Uterus (tissue), 4 donors: Measurements from ENCODE around the gene TMEM62. TPM values are rescaled to one million over a fixed set of nuclear protein-coding genes. Genes with fewer than 3 reads are reported as not detected.
"Not testable (repeated sequence)": the region's sequence is repeated elsewhere in the genome, so short reads cannot be mapped to it uniquely, and the experiment has no call there.

ENCODE experiments used
- DNase-seq, 2 donors: peaks; one replicate each; pipeline ENCODE4 v3.0.0-alpha.2; 2019 to 2020
- H3K27ac ChIP-seq, 2 donors: fragments of 200-600 bp; sonication (generic); 1 replicate in 1 of 2; 2 replicates in 1 of 2; pipeline ENCODE4 v1.5.1; 2016 to 2018
- H3K27me3 ChIP-seq, 2 donors: fragments of 200-600 bp; sonication (generic); one replicate each; pipeline ENCODE4 v1.5.1; 2018 to 2019; ENCODE audit warnings: control low read depth in 1 of 2
- H3K36me3 ChIP-seq, 2 donors: fragments of 200-600 bp; sonication (generic); one replicate each; pipeline ENCODE4 v1.5.1; 2019; ENCODE audit warnings: control low read depth in 1 of 2
- H3K4me1 ChIP-seq, 2 donors: fragments of 200-600 bp; sonication (generic); one replicate each; pipeline ENCODE4 v1.5.1; 2018 to 2019; ENCODE audit warnings: control low read depth in 1 of 2
- H3K4me3 ChIP-seq, 2 donors: fragments of 200-600 bp; sonication (generic); 1 replicate in 1 of 2; 2 replicates in 1 of 2; pipeline ENCODE4 v1.5.1; 2018 to 2019; ENCODE audit warnings: mild to moderate bottlenecking in 1 of 2
- H3K9me3 ChIP-seq, 2 donors: fragments of 200-600 bp; sonication (generic); one replicate each; pipeline ENCODE4 v1.5.1; 2019; ENCODE audit warnings: control low read depth in 1 of 2
- CTCF ChIP-seq, 4 experiments: fragments of 200-600 bp in 2 of 4; fragments of 450-650 bp in 2 of 4; sonication (generic) in 2 of 4; IDR thresholded peaks; one replicate each; pipeline ENCODE4 v1.5.1; 2016 to 2019; ENCODE audit warnings: antibody characterized with exemption in 4 of 4, mild to moderate bottlenecking in 2 of 4, moderate library complexity in 1 of 4
- POLR2A ChIP-seq, 2 donors: fragments of 450-650 bp; IDR thresholded peaks; one replicate each; pipeline ENCODE4 v1.6.1; 2016; ENCODE audit warnings: antibody characterized with exemption in 2 of 2, mild to moderate bottlenecking in 1 of 2, moderate library complexity in 1 of 2
- intact Hi-C: fragments of 100-400 bp; cut with DNase I; formaldehyde crosslinking; loops from one replicate; pipeline ENCODE4 v1.15.1; 2023; ENCODE audit warnings: low total_unique reads
- total RNA-seq, 4 donors: library from RNA; depleted of rRNA in 3 of 4; stranded (reverse); fragments of >200 nt in 3 of 4; gene quantifications; one replicate each; pipeline versions ENCODE4 v1.1.0 to v1.2.4, GENCODE V29; 2014 to 2023
- donor health status: DM: yes; HTN: yes; CAD: no.

TMEM62 gene
- total RNA-seq, 4 donors from 2014 or later: 18.8 to 56.6 (median 22.5) TPM

GRCh38 chr15:43220991-43221403 lies 87.6 kb downstream of the TMEM62 start, which contains the start of gene EPB42:
Gene EPB42 (minus strand): TSS chr15:43221018. CDS start chr15:43220825, 193 bp downstream.
- H3K27ac ChIP-seq: no peak within 1 kb of the TSS
- H3K9me3 ChIP-seq: no peaks in the 10 kb centered on the region
- no peaks in the 10 kb centered on the region for H3K36me3 ChIP-seq
- intact Hi-C loops: no loop called here
- TF ChIP-seq POLR2A (IDR thresholded peaks at IDR 0.05) (no peak), CTCF (IDR thresholded peaks at IDR 0.05) (no peak)
- no peaks in the 10 kb centered on the region for H3K27me3 ChIP-seq
- H3K4me3 ChIP-seq: no peak within 1 kb of the TSS
- H3K4me1 ChIP-seq: no peaks in the 10 kb centered on the region
- DNase-seq: no peak

GRCh38 chr15:43221422-43221821 lies 88.0 kb downstream of the TMEM62 start:
- Histone ChIP-seq H3K27ac (no peak overlapping the region), H3K9me3 (no peaks in the 10 kb centered on the region)
- intact Hi-C loops: no loop called here

GRCh38 chr15:43225201-43225949 lies 92.0 kb downstream of the TMEM62 start:
- H3K4me3 ChIP-seq: no peak overlapping the region
- H3K27ac ChIP-seq: no peak overlapping the region
- no peaks in the 10 kb centered on the region for H3K36me3 ChIP-seq
- peak; percentile 27 to 29 for DNase-seq
- no peaks in the 10 kb centered on the region for H3K27me3 ChIP-seq
- no peaks in the 10 kb centered on the region for H3K9me3 ChIP-seq
- intact Hi-C loops: no loop called here
- no peak for TF ChIP-seq POLR2A (IDR thresholded peaks at IDR 0.05)
- TF ChIP-seq CTCF (IDR thresholded peaks at IDR 0.05): peak; percentile 43 to 62 (median 50)
- no peaks in the 10 kb centered on the region for H3K4me1 ChIP-seq

More at GRCh38 chr15:43221422-43221821, 88.0 kb downstream of the TMEM62 start:
- no peak overlapping the region for H3K4me3 ChIP-seq
- no peak for DNase-seq
- no peaks in the 10 kb centered on the region for H3K4me1 ChIP-seq
- TF ChIP-seq POLR2A (IDR thresholded peaks at IDR 0.05) (no peak), CTCF (IDR thresholded peaks at IDR 0.05) (no peak)
- H3K36me3 ChIP-seq: no peaks in the 10 kb centered on the region
- no peaks in the 10 kb centered on the region for H3K27me3 ChIP-seq

- H3K9me3 ChIP-seq, H3K27ac ChIP-seq, H3K36me3 ChIP-seq, H3K4me1 ChIP-seq, intact Hi-C loops, H3K27me3 ChIP-seq, DNase-seq, H3K4me3 ChIP-seq: not testable (repeated sequence)
Measured at GRCh38 chr15:43225950-43226255, 92.5 kb downstream of the TMEM62 start.

- no peaks in the 10 kb centered on the region for H3K36me3 ChIP-seq
- no peak for DNase-seq
- no peak overlapping the region for H3K4me3 ChIP-seq
- H3K27ac ChIP-seq: no peak overlapping the region
- TF ChIP-seq POLR2A (IDR thresholded peaks at IDR 0.05) (no peak), CTCF (IDR thresholded peaks at IDR 0.05) (no peak)
- H3K27me3 ChIP-seq: no peaks in the 10 kb centered on the region
- no peaks in the 10 kb centered on the region for H3K9me3 ChIP-seq
- no peaks in the 10 kb centered on the region for H3K4me1 ChIP-seq
- intact Hi-C loops: no loop called here
Measured at GRCh38 chr15:43226436-43227305, 93.3 kb downstream of the TMEM62 start.
